GM18498 (cell line): ENCODE measurements around the gene NOTCH1.
"Not testable (repeated sequence)": the region's sequence is repeated elsewhere in the genome, so short reads cannot be mapped to it uniquely, and the experiment has no call there.

Source experiments
- ATAC-seq: cut with Tn5 transposase; IDR thresholded peaks from one replicate; pipeline ENCODE4 v1.9.1; 2021; ENCODE audit warnings: mild to moderate bottlenecking, moderate library complexity; ENCODE audit not compliant: unreplicated experiment

The NOTCH1 gene

GRCh38 chr9:136578915-136579649, 33.2 kb upstream of the NOTCH1 start:
- ATAC-seq = no peak

GRCh38 chr9:136578626-136578914, 32.7 kb upstream of the NOTCH1 start:
- no peak for ATAC-seq

GRCh38 chr9:136577941-136578625, 32.2 kb upstream of the NOTCH1 start:
- no peak for ATAC-seq

- ATAC-seq = no peak
These were observed 30.4 kb upstream of the NOTCH1 start for GRCh38 chr9:136576269-136576626.

- no peak for ATAC-seq
These were observed 29.9 kb upstream of the NOTCH1 start for GRCh38 chr9:136575626-136576268.

GRCh38 chr9:136574606-136575005, 28.8 kb upstream of the NOTCH1 start:
- not testable (repeated sequence) for ATAC-seq

- no peak for ATAC-seq
These were observed 27.2 kb upstream of the NOTCH1 start for GRCh38 chr9:136572828-136573625.

GRCh38 chr9:136572003-136572827, 26.4 kb upstream of the NOTCH1 start:
- no peak for ATAC-seq

GRCh38 chr9:136571531-136571930, 25.7 kb upstream of the NOTCH1 start:
- no peak for ATAC-seq

GRCh38 chr9:136570916-136571315, 25.1 kb upstream of the NOTCH1 start:
- no peak for ATAC-seq

GRCh38 chr9:136570191-136570845, 24.5 kb upstream of the NOTCH1 start:
- ATAC-seq = no peak

GRCh38 chr9:136569526-136570148, 23.8 kb upstream of the NOTCH1 start:
- no peak for ATAC-seq

- ATAC-seq = no peak
These were observed 22.6 kb upstream of the NOTCH1 start for GRCh38 chr9:136568288-136569081.

- ATAC-seq = no peak
These were observed 21.9 kb upstream of the NOTCH1 start for GRCh38 chr9:136567651-136568287.

- no peak for ATAC-seq
These were observed 21.1 kb upstream of the NOTCH1 start for GRCh38 chr9:136566901-136567300.

- ATAC-seq = no peak
These were observed 20.7 kb upstream of the NOTCH1 start for GRCh38 chr9:136566553-136566895.

GRCh38 chr9:136565715-136566552, 20.1 kb upstream of the NOTCH1 start:
- no peak for ATAC-seq
